GM10266 (cell line): Measurements from ENCODE around the gene NFKBIE.
A peak's percentile ranks its signal among the peaks of the same experiment; 100 is the strongest.

Source experiments
- DNase-seq: peaks from one replicate; pipeline ENCODE4 v3.0.0; 2012; ENCODE audit errors: extremely low spot score
- TF ChIP-seq, protein P1 (sequence below): IDR thresholded peaks from 2 replicates; pipeline ENCODE4 v1.5.1; 2012; ENCODE audit warnings: mild to moderate bottlenecking, low read depth; ENCODE audit not compliant: control insufficient read depth, insufficient read depth; ENCODE audit errors: missing control alignments

The NFKBIE gene

DNA sequence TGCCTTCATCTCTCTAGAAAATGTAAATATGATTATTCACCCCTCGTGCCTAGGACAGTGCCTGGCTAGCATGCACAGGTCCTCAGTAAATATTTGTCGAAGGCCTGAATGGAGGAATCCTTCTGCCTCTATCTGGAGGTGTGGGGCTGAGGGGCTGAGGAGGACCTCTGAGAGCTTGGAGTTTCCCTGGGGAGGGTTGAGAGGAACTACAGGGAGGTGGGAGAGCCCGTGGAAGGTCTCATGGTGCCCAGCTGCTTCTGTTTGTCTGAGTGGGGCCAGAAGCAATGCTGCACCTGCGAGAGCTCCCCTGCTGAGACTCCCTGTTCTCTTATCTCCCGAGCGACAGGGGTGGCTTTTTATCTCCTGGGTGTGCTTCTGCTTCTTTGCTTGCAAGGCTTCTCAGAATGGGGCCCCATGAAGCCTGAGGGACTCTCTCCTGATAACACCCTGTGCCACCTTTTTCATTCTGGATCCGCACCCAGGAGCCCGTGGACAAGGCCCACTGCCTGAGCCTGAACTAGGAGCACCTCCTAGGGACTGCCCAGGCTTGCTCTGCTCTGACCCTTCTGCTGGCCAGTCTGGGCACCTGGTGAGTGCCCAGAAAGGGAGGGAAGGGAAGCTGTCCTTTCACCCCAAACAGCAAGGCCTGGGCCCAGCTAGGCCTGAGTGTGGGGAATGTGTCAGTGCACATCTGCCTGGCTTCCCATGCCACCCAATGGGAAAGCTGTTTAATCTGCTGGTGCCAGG, 39.6 kb downstream of the NFKBIE start:
- TF ChIP-seq, protein P1, sequence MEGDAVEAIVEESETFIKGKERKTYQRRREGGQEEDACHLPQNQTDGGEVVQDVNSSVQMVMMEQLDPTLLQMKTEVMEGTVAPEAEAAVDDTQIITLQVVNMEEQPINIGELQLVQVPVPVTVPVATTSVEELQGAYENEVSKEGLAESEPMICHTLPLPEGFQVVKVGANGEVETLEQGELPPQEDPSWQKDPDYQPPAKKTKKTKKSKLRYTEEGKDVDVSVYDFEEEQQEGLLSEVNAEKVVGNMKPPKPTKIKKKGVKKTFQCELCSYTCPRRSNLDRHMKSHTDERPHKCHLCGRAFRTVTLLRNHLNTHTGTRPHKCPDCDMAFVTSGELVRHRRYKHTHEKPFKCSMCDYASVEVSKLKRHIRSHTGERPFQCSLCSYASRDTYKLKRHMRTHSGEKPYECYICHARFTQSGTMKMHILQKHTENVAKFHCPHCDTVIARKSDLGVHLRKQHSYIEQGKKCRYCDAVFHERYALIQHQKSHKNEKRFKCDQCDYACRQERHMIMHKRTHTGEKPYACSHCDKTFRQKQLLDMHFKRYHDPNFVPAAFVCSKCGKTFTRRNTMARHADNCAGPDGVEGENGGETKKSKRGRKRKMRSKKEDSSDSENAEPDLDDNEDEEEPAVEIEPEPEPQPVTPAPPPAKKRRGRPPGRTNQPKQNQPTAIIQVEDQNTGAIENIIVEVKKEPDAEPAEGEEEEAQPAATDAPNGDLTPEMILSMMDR = no peak
- DNase-seq = no peak

- no peak for DNase-seq
- TF ChIP-seq, protein P1 = no peak
These were observed 40.4 kb downstream of the NFKBIE start for GRCh38 chr6:44224965-44225305.

DNA sequence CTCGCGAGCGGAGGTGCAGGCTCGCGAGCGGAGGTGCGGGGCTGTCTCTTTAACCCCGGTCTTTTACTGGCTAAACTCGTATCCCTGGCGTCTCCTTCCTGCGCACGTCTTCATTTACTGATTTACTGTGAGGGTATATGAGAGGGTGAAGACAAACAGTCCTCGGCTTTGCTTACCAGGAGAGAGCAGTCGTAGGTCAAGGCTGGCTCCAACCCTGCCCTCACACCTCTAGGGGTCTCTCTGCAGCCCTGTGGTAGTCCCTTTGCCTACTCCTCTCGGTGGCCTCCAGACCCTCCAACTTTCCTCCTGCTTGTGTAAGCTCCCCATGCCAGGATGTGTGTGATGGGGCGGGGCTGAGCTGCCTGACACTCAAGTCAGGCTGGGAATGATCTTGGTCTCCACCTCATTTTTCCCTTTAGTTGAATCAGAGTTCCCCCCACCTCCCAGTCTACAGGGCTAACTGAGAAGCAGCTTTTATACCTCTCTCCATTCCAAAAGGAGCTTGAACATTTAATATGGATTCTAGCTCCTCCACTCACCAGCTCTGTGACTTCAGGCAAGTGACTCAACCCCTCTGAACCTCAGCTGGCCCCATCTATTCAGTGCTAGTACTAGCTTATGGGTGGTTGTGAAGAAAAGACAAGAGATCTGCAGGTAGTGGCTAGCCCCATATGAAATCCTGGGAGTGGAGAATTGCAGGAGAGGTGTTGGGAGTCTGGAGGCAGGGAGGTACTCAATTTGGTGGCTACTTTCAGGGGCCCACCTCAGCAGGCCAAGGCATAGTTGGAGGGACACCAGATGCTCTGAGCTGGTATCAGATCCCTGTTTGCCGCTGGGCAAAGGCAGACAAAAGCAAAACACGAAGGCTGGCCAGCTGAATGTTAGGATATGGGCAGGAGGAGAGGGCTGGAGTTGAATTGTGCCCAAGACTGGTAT, 41.1 kb downstream of the NFKBIE start:
- TF ChIP-seq, protein P1 = no peak

DNA sequence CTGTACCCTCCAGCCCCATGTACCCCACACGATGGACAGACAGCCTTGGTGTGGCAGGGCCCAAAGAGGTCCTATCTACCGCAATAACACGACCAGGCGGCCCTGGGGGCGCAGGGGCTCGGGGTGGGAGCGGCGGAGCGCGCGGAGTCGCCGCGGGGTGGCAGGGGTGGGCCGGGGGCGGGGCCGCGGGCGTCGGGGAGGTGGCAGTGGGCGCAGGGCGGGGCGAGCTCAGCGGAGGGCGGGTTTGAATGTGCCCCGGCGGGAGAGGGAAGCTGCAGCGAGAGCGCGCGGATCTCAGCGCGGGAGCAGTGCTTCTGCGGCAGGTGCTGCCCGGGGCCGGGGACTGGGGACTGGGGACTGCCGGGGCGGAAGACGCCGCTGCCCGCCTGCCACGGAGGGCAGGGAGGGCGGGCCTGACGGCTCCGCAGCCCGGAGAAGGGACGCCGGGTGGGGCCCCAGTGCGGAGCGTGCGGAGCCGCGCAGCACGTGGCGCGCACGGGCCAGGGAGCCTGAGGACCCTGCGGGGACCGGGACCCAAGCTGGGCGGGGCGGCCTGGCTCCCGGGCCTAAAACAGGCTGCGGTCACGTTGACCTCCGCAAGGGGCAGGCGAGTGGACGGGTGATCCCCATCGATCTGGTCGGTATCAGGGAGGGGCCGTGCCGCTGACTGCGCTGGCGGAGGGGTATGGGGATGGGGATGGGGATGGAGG, 41.9 kb downstream of the NFKBIE start, which contains the start of gene SLC29A1:
TSS of gene SLC29A1 (plus strand) at position 277 of the 710 bp plus-strand sequence. CDS start 3,719 bp downstream, outside the sequence.
- peak; percentile 96 for DNase-seq
- TF ChIP-seq, protein P1 = peak; percentile 32

More for the DNA sequence above, 41.1 kb downstream of the NFKBIE start:
- DNase-seq = no peak

GRCh38 chr6:44222486-44223318, 42.6 kb downstream of the NFKBIE start:
- no peak for DNase-seq
- TF ChIP-seq, protein P1 = no peak

DNA sequence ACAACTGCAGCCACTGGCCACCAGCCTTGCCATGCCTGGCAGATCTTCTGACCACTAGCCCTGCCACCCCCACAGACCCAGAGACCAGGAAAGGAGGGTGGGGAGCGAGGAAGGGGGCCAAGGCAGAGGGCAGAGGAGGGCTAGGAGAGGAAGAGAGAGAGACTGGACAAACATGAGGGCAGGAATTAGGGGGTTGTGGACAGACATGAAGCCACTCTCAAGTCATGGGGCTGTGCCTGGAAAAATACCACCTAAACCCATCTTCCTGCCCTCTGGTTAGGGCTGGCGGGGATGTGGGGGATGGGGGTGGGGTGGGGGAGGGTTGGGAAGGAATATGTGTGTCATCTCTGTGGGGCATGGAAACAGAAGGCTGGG, 43.4 kb downstream of the NFKBIE start:
- DNase-seq = no peak
- TF ChIP-seq, protein P1 = no peak
